Endothelial cell of umbilical vein (primary cell): ENCODE measurements around the gene USP40. TPM values are rescaled to one million over a fixed set of nuclear protein-coding genes. Genes with fewer than 3 reads are reported as not detected.

Experiments used
- BruUV-seq: library from RNA; stranded (reverse); fragments of 400-500 nt; replicated peaks from 2 replicates; lab custom pipeline; 2021; lab: Mats Ljungman, UMichigan
- CTCF ChIA-PET: fragments of 300-600, 350-600 bp; sonication (Branson Sonifier 250); formaldehyde crosslinking; loops from one replicate; lab custom pipeline; 2021; ENCODE audit warnings: antibody characterized with exemption, inconsistent platforms; lab: Charles Lee
- POLR2A ChIA-PET: fragments of 300-600, 350-600 bp; sonication (Branson Sonifier 250); formaldehyde crosslinking; loops from one replicate; lab custom pipeline; 2021; ENCODE audit warnings: antibody characterized with exemption, inconsistent platforms; lab: Charles Lee
- DNase-seq: peaks from one replicate; pipeline ENCODE4 v3.0.0-alpha.2; 2011; ENCODE audit warnings: low read depth, low spot score
- FAIRE-seq: peaks from 2 replicates; lab custom pipeline; 2011; peaks lifted over from hg19 to GRCh38; lab: Jason Lieb, UNC
- H2AFZ ChIP-seq: 2 replicates; pipeline ENCODE4 v1.6.0; 2012; ENCODE audit warnings: low read depth, low read length, control low read depth, inconsistent platforms
- H3K27ac ChIP-seq: 2 replicates; pipeline ENCODE4 v1.5.1; 2011; ENCODE audit warnings: low read depth, mild to moderate bottlenecking, control low read depth, low read length, moderate library complexity; ENCODE audit not compliant: insufficient read depth
- H3K27me3 ChIP-seq, 2 experiments: 2 replicates each; pipeline versions ENCODE4 v1.6.0 to v1.6.1; 2011; ENCODE audit warnings: low read length in 2 of 2, mixed read lengths in 1 of 2; ENCODE audit not compliant: control insufficient read depth in 2 of 2, insufficient read depth in 2 of 2
- H3K36me3 ChIP-seq, 2 experiments: 2 replicates in 1 of 2; 3 replicates in 1 of 2; pipeline ENCODE4 v1.5.1; 2011; ENCODE audit warnings: low read length in 2 of 2, mild to moderate bottlenecking in 1 of 2, moderate library complexity in 1 of 2; ENCODE audit not compliant: control insufficient read depth in 2 of 2, insufficient read depth in 2 of 2; ENCODE audit errors: extremely low read depth in 1 of 2
- H3K4me1 ChIP-seq: 3 replicates; pipeline ENCODE4 v1.5.1; 2011; ENCODE audit warnings: mild to moderate bottlenecking, low read length; ENCODE audit not compliant: control insufficient read depth, insufficient read depth; ENCODE audit errors: extremely low read depth
- H3K4me2 ChIP-seq: 2 replicates; pipeline ENCODE4 v1.6.1; 2011; ENCODE audit warnings: low read length, control low read depth, mixed read lengths; ENCODE audit not compliant: insufficient read depth
- H3K4me3 ChIP-seq, 3 experiments: fragments of 200-600 bp in 1 of 3; sonication (generic), shearing (Covaris generic) in 1 of 3; replicated peaks in 1 of 3; 2 replicates each; pipeline ENCODE4 v1.5.1; 2011 to 2016; ENCODE audit warnings: control low read depth in 3 of 3, low read length in 3 of 3, mild to moderate bottlenecking in 2 of 3, inconsistent platforms in 1 of 3, low read depth in 1 of 3, moderate library complexity in 1 of 3; ENCODE audit not compliant: insufficient read depth in 1 of 3
- H3K79me2 ChIP-seq: 2 replicates; pipeline ENCODE4 v1.6.0; 2012; ENCODE audit warnings: low read length, inconsistent platforms; ENCODE audit not compliant: control insufficient read depth, insufficient read depth
- H3K9ac ChIP-seq: replicated peaks from 2 replicates; pipeline ENCODE3; 2011; ENCODE audit warnings: low read length, control low read depth; ENCODE audit not compliant: insufficient read depth; ENCODE audit errors: extremely low read depth
- H3K9me1 ChIP-seq: replicated peaks from 3 replicates; pipeline ENCODE4 v1.6.0; 2011; ENCODE audit warnings: mild to moderate bottlenecking, low read length; ENCODE audit not compliant: control insufficient read depth, insufficient read depth; ENCODE audit errors: extremely low read depth
- H3K9me3 ChIP-seq: replicated peaks from 2 replicates; pipeline ENCODE4 v1.5.1; 2012; ENCODE audit warnings: low read length, inconsistent platforms; ENCODE audit not compliant: control insufficient read depth, insufficient read depth
- H4K20me1 ChIP-seq: replicated peaks from 2 replicates; pipeline ENCODE3; 2011; ENCODE audit warnings: mild to moderate bottlenecking, low read length; ENCODE audit not compliant: control insufficient read depth, insufficient read depth; ENCODE audit errors: extremely low read depth
- EZH2 ChIP-seq: IDR thresholded peaks from 2 replicates; pipeline ENCODE4 v1.6.1; 2012; ENCODE audit warnings: borderline replicate concordance, low read depth, mild to moderate bottlenecking, moderate library complexity, low read length, inconsistent platforms; ENCODE audit not compliant: severe bottlenecking
- FOS ChIP-seq: IDR thresholded peaks from 2 replicates; pipeline ENCODE4 v1.6.1; 2011; ENCODE audit warnings: mild to moderate bottlenecking, low read length, moderate library complexity, borderline replicate concordance; ENCODE audit not compliant: insufficient read depth
- GATA2 ChIP-seq: IDR thresholded peaks from 2 replicates; pipeline ENCODE4 v1.7.0; 2011; ENCODE audit warnings: low read depth, mild to moderate bottlenecking, moderate library complexity, mixed read lengths, low read length; ENCODE audit not compliant: insufficient read length, insufficient read depth
- JUN ChIP-seq: IDR thresholded peaks from 2 replicates; pipeline ENCODE4 v1.6.1; 2011; ENCODE audit warnings: borderline replicate concordance, low read depth; ENCODE audit not compliant: insufficient read length, insufficient read depth
- MYC ChIP-seq: IDR thresholded peaks from one replicate; pipeline ENCODE4 v1.6.1; 2011; ENCODE audit warnings: mild to moderate bottlenecking, low read depth, low read length
- POLR2A ChIP-seq: IDR thresholded peaks from 2 replicates; pipeline ENCODE4 v1.6.1; 2012; ENCODE audit warnings: low read depth, mild to moderate bottlenecking, control low read depth, low read length
- POLR2AphosphoS5 ChIP-seq: IDR thresholded peaks from 2 replicates; pipeline ENCODE4 v1.6.1; 2012; ENCODE audit warnings: low read depth, mild to moderate bottlenecking, control low read depth, low read length, moderate library complexity; ENCODE audit not compliant: insufficient read depth
- dilution Hi-C: fragments of 300-500 bp; cut with MboI; formaldehyde crosslinking; loops from one replicate; pipeline ENCODE4 v1.15.0; 2019; ENCODE audit warnings: low sequenced_read_pairs; ENCODE audit not compliant: extremely low pct_ligation_motif_present
- intact Hi-C: fragments of 100-400 bp; cut with micrococcal nuclease; formaldehyde crosslinking; loops from one replicate; pipeline ENCODE4 v1.10.0; 2022
- polyA plus RNA-seq, 4 experiments: library from polyadenylated mRNA; depleted of rRNA in 3 of 4; stranded (reverse) in 3 of 4; unstranded in 1 of 4; fragments of >200 nt; gene quantifications; 2 replicates each; pipeline versions ENCODE4 v1.2.1 to v1.2.3, GENCODE V29; 2011 to 2012; ENCODE audit warnings: missing spikeins in 1 of 4
- total RNA-seq: library from RNA; stranded (reverse); gene quantifications from 2 replicates; pipeline ENCODE4 v1.2.3, GENCODE V29; 2021
- TF ChIP-seq, protein P1 (sequence below): IDR thresholded peaks from 2 replicates; pipeline ENCODE4 v1.6.1; 2011; ENCODE audit not compliant: insufficient read depth, insufficient read length
- TF ChIP-seq, protein P2 (sequence below), 2 donors: IDR thresholded peaks; 1 replicate in 1 of 2; 2 replicates in 1 of 2; pipeline ENCODE4 v1.5.1; 2011; ENCODE audit warnings: low read length in 2 of 2, mild to moderate bottlenecking in 2 of 2, moderate library complexity in 2 of 2, control low read depth in 1 of 2, inconsistent platforms in 1 of 2, low read depth in 1 of 2; ENCODE audit not compliant: insufficient read depth in 1 of 2; ENCODE audit errors: extremely low read depth in 1 of 2

USP40 gene
- total and polyA plus RNA-seq, 2 donors (not counting 3 experiments of a cell fraction or from before 2014, with no cell fraction given) = 32.2 to 32.5 TPM

DNA sequence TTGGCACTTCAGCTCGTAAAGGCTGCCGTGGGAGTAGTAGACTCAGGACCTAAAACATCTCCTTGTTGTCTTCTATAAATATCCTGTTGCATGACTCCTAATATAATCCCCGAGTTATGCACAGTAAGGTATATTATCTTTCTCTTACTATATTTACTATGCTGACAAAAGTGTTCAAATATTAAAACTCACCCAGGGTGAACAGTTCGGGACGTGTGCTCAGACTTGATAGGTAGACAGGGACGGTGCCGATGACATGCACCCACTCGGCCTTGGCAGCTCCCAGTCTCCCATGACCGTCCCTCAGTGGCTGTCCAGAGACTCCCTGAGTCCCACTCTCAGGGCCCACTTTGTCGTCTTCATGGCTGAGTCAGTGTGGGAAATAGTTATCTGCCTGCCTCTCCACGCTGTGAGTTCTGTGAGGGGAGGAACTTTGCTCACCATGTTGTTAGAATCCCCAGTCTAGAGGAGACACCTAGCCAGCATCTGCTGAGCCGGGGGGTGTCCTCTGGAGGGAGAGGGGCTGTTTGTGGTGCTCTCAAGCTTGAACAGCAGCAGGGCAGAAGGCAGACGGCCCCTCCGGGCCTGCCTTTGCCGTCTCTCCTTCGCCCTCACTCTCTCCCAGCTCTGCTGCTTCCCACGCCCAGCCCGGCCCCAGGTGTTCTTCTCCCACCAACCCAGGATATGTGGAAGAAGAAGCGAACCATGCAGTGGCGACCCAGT, 137.2 kb downstream of the USP40 start:
- BruUV-seq = no TSS peak
- peak overlapping the region; percentile 46 for H3K27ac ChIP-seq
- ChIA-PET POLR2A (no interaction called here), CTCF (interaction anchor here (1.4 to 5.1 kb wide), 4 partner anchors 10 to 25 kb away, joined by 3 to 26 read pairs (median 7); no protein-coding TSS in a partner anchor)
- DNase-seq = no peak
- H3K4me2 ChIP-seq = no peak overlapping the region
- no peaks in the 10 kb centered on the region for H3K27me3 ChIP-seq
- no peaks in the 10 kb centered on the region for H3K9me1 ChIP-seq
- H3K36me3 ChIP-seq = no peaks in the 10 kb centered on the region
- no peak overlapping the region for H3K4me3 ChIP-seq
- no peaks in the 10 kb centered on the region for H3K9me3 ChIP-seq
- H2AFZ ChIP-seq = no peak overlapping the region
- TF ChIP-seq, protein P1, sequence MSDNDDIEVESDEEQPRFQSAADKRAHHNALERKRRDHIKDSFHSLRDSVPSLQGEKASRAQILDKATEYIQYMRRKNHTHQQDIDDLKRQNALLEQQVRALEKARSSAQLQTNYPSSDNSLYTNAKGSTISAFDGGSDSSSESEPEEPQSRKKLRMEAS = no peak
- TF ChIP-seq POLR2A (no peak), GATA2 (no peak), EZH2 (no peak), JUN (no peak), POLR2AphosphoS5 (no peak), FOS (no peak), MYC (no peak)
- TF ChIP-seq, protein P2, sequence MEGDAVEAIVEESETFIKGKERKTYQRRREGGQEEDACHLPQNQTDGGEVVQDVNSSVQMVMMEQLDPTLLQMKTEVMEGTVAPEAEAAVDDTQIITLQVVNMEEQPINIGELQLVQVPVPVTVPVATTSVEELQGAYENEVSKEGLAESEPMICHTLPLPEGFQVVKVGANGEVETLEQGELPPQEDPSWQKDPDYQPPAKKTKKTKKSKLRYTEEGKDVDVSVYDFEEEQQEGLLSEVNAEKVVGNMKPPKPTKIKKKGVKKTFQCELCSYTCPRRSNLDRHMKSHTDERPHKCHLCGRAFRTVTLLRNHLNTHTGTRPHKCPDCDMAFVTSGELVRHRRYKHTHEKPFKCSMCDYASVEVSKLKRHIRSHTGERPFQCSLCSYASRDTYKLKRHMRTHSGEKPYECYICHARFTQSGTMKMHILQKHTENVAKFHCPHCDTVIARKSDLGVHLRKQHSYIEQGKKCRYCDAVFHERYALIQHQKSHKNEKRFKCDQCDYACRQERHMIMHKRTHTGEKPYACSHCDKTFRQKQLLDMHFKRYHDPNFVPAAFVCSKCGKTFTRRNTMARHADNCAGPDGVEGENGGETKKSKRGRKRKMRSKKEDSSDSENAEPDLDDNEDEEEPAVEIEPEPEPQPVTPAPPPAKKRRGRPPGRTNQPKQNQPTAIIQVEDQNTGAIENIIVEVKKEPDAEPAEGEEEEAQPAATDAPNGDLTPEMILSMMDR (IDR thresholded peaks at IDR 0.05; ENCODE audit: extremely low read depth in 1 of 2, insufficient read depth in 1 of 2, low read depth in 1 of 2, low read length in 2 of 2) = no peak
- no peaks in the 10 kb centered on the region for H4K20me1 ChIP-seq
- no peak overlapping the region for H3K9ac ChIP-seq
- dilution Hi-C loops (no loop called here), intact Hi-C loops (no loop called here)
- no peaks in the 10 kb centered on the region for H3K79me2 ChIP-seq
- FAIRE-seq = no peak
- H3K4me1 ChIP-seq = peaks cover 10% of the 10 kb centered on the region
